Measurements from ENCODE around the gene TMEM198. TPM values are rescaled to one million over a fixed set of nuclear protein-coding genes. Genes with fewer than 3 reads are reported as not detected.

The TMEM198 gene
- total and polyA plus RNA-seq, 9 of the 15 experiments (the other 6 are each of a cell fraction or from before 2014, with no cell fraction given): 0.03 to 3.8 (median 1.0) TPM

- FAIRE-seq (no peak), ATAC-seq (no peak), DNase-seq (ENCODE audit: extremely low read depth in 1 of 4, low spot score in 3 of 4) (no peak)
- Histone ChIP-seq H3K27me3 (ENCODE audit: control insufficient read depth in 2 of 2, insufficient read depth in 2 of 2, low read length in 2 of 2) (no peaks in the 10 kb centered on the region), H3K4me2 (ENCODE audit: insufficient read depth, low read length) (peak overlapping the region; percentile 96), H3K4me1 (replicated peaks in 1 of 2; ENCODE audit: control insufficient read depth in 2 of 2, insufficient read depth in 2 of 2, low read length in 2 of 2) (peaks cover 38 to 67% of the 10 kb centered on the region in 2 experiments), H3K9me3 (replicated peaks; ENCODE audit: control insufficient read depth, insufficient read depth, low read depth, low read length) (no peaks in the 10 kb centered on the region), H2AFZ (ENCODE audit: low read depth, low read length) (no peak overlapping the region), H3K36me3 (ENCODE audit: control insufficient read depth, insufficient read depth, low read length) (peaks cover under 1% of the 10 kb centered on the region; the same call in 1 of the 3 replicates), H3K9me1 (ENCODE audit: control insufficient read depth, insufficient read depth, low read length) (no peaks in the 10 kb centered on the region), H3K27ac (ENCODE audit: extremely low read depth, low read depth, low read length) (no peak overlapping the region), H3K9ac (ENCODE audit: insufficient read depth in 1 of 2, low read depth in 2 of 2, low read length in 2 of 2) (peak overlapping the region; percentile 56 to 88), H4K20me1 (replicated peaks; ENCODE audit: control insufficient read depth, insufficient read depth, low read length) (no peaks in the 10 kb centered on the region), H3K79me2 (ENCODE audit: control insufficient read depth, insufficient read depth, low read length) (peaks cover 44% of the 10 kb centered on the region), H3K4me3 (no peak overlapping the region)
- no peak for TF ChIP-seq E2F6 (IDR thresholded peaks at IDR 0.05; ENCODE audit: borderline replicate concordance in 1 of 2, extremely low read depth in 1 of 2, insufficient read depth in 1 of 2, insufficient read length in 1 of 2, low read depth in 1 of 2, low read length in 1 of 2, poor library complexity in 1 of 2, severe bottlenecking in 1 of 2)
- TF ChIP-seq, protein P1, sequence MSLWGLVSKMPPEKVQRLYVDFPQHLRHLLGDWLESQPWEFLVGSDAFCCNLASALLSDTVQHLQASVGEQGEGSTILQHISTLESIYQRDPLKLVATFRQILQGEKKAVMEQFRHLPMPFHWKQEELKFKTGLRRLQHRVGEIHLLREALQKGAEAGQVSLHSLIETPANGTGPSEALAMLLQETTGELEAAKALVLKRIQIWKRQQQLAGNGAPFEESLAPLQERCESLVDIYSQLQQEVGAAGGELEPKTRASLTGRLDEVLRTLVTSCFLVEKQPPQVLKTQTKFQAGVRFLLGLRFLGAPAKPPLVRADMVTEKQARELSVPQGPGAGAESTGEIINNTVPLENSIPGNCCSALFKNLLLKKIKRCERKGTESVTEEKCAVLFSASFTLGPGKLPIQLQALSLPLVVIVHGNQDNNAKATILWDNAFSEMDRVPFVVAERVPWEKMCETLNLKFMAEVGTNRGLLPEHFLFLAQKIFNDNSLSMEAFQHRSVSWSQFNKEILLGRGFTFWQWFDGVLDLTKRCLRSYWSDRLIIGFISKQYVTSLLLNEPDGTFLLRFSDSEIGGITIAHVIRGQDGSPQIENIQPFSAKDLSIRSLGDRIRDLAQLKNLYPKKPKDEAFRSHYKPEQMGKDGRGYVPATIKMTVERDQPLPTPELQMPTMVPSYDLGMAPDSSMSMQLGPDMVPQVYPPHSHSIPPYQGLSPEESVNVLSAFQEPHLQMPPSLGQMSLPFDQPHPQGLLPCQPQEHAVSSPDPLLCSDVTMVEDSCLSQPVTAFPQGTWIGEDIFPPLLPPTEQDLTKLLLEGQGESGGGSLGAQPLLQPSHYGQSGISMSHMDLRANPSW (CRISPR knock-in tag; IDR thresholded peaks at IDR 0.05): no peak
- no peak for TF ChIP-seq ZSCAN32 (CRISPR knock-in tag; IDR thresholded peaks at IDR 0.05)
- no peak for TF ChIP-seq L3MBTL2 (IDR thresholded peaks at IDR 0.05)
- no peak for TF ChIP-seq TCFL5 (CRISPR knock-in tag; conservative IDR thresholded peaks at IDR 0.05)
- TF ChIP-seq RBFOX2 (IDR thresholded peaks at IDR 0.05; ENCODE audit: low read depth, low read length): no peak
- TF ChIP-seq ZNF395 (CRISPR knock-in tag; IDR thresholded peaks at IDR 0.05): 0 out of 2 replicates have a peak, but pooled peaks have one; percentile 16
- no peak for TF ChIP-seq NCOR1 (IDR thresholded peaks at IDR 0.05)
- TF ChIP-seq MEIS2 (IDR thresholded peaks at IDR 0.05; ENCODE audit: partially characterized antibody): no peak
- intact Hi-C loops (cut with micrococcal nuclease) (no loop called here), in situ Hi-C loops (cut with MboI) (no loop called here)
- WGBS (ENCODE audit: insufficient coverage, low coverage, missing lambda C conversion rate): 97% methylated on average over 17 of the region's 61 CpGs
- no TSS peak for BruUV-seq (replicated peaks)
- ChIA-PET POLR2A (interaction anchor here (0.7 to 4.9 kb wide), 6 partner anchors 10 to 89 kb away, joined by 3 to 37 read pairs (median 6); no protein-coding TSS in a partner anchor), CTCF (ENCODE audit: low intra/inter-chr PET ratio) (no interaction called here)
Measured at GRCh38 chr2:219496825-219497494, 46.9 kb upstream of the TMEM198 start.

Measured in K562 (cell line).